PC-3 (cell line): ENCODE measurements around the gene PLA2G3. TPM values are rescaled to one million over a fixed set of nuclear protein-coding genes. Genes with fewer than 3 reads are reported as not detected.
"Not testable (repeated sequence)": the region's sequence is repeated elsewhere in the genome, so short reads cannot be mapped to it uniquely, and the experiment has no call there.

ENCODE experiments used
- ATAC-seq: fragments of 200-7000 bp; cut with Tn5 transposase; 2 replicates; pipeline ENCODE4 v1.9.1; 2020; ENCODE audit warnings: mild to moderate bottlenecking, moderate library complexity
- BruUV-seq: library from RNA; stranded (reverse); fragments of 400-500 nt; replicated peaks from 2 replicates; lab custom pipeline; 2021; lab: Mats Ljungman, UMichigan
- CTCF ChIA-PET: fragments of 300-600 bp; sonication (Branson Sonifier 250); formaldehyde crosslinking; loops from one replicate; lab custom pipeline; 2022; ENCODE audit warnings: antibody characterized with exemption; lab: Charles Lee
- POLR2A ChIA-PET: fragments of 300-600 bp; sonication (Branson Sonifier 250); formaldehyde crosslinking; loops from one replicate; lab custom pipeline; 2022; ENCODE audit warnings: antibody characterized with exemption; ENCODE audit not compliant: unreplicated experiment; lab: Charles Lee
- DNase-seq: peaks from one replicate; pipeline ENCODE4 v3.0.0-alpha.2; 2015
- H2AFZ ChIP-seq: fragments of 300-600 bp; sonication (generic); 2 replicates; pipeline ENCODE4 v1.6.0; 2016; ENCODE audit warnings: antibody characterized with exemption, low read length
- H3F3A ChIP-seq: fragments of 300-600 bp; sonication (generic); one replicate; pipeline ENCODE4 v1.6.0; 2017; ENCODE audit warnings: antibody characterized with exemption, low read length, control low read depth, mild to moderate bottlenecking; ENCODE audit not compliant: unreplicated experiment
- H3K27ac ChIP-seq: fragments of 300-600 bp; sonication (generic); 2 replicates; pipeline ENCODE4 v1.5.1; 2016; ENCODE audit warnings: mild to moderate bottlenecking, low read length
- H3K27me3 ChIP-seq: fragments of 300-600 bp; sonication (generic); 2 replicates; pipeline ENCODE4 v1.6.1; 2016; ENCODE audit warnings: low read length, mixed read lengths
- H3K36me3 ChIP-seq: fragments of 300-600 bp; sonication (generic); 2 replicates; pipeline ENCODE4 v1.6.1; 2016; ENCODE audit warnings: low read depth, mixed run types, low read length, mixed read lengths
- H3K4me1 ChIP-seq: fragments of 300-600 bp; sonication (generic); 2 replicates; pipeline ENCODE4 v1.5.1; 2016; ENCODE audit warnings: low read length; ENCODE audit not compliant: insufficient read depth
- H3K4me2 ChIP-seq: fragments of 300-600 bp; sonication (generic); 2 replicates; pipeline ENCODE4 v1.6.0; 2016; ENCODE audit warnings: low read length
- H3K4me3 ChIP-seq: fragments of 300-600 bp; sonication (generic); 2 replicates; pipeline ENCODE4 v1.5.1; 2016; ENCODE audit warnings: mild to moderate bottlenecking, low read length, mixed read lengths
- H3K79me2 ChIP-seq: fragments of 300-600 bp; sonication (generic); 2 replicates; pipeline ENCODE4 v1.6.1; 2017; ENCODE audit warnings: low read length, mixed read lengths
- H3K9ac ChIP-seq: fragments of 300-600 bp; sonication (generic); 2 replicates; pipeline ENCODE4 v1.6.0; 2016; ENCODE audit warnings: mild to moderate bottlenecking, low read length
- H3K9me2 ChIP-seq: fragments of 300-600 bp; sonication (generic); replicated peaks from 2 replicates; pipeline ENCODE4 v1.6.1; 2016; ENCODE audit warnings: mixed run types, low read length, mixed read lengths
- H3K9me3 ChIP-seq: fragments of 300-600 bp; sonication (generic); 2 replicates; pipeline ENCODE4 v1.6.1; 2016; ENCODE audit warnings: low read length, mixed read lengths
- H4K20me1 ChIP-seq: fragments of 300-600 bp; sonication (generic); 2 replicates; pipeline ENCODE4 v1.6.1; 2016; ENCODE audit warnings: low read length, mixed read lengths
- CTCF ChIP-seq: fragments of 300-600 bp; sonication (generic); conservative IDR thresholded peaks from 2 replicates; pipeline ENCODE4 v1.5.1; 2017; ENCODE audit warnings: antibody characterized with exemption, low read depth, mild to moderate bottlenecking, low read length
- EZH2 ChIP-seq: fragments of 300-600 bp; sonication (generic); IDR thresholded peaks from one replicate; pipeline ENCODE4 v1.6.1; 2017; ENCODE audit warnings: antibody characterized with exemption, mild to moderate bottlenecking, low read length; ENCODE audit not compliant: unreplicated experiment
- EZH2phosphoT487 ChIP-seq: fragments of 300-600 bp; sonication (generic); IDR thresholded peaks from 2 replicates; pipeline ENCODE4 v1.6.1; 2018; ENCODE audit warnings: mild to moderate bottlenecking, antibody characterized with exemption, low read length, borderline replicate concordance
- intact Hi-C: fragments of 100-400 bp; cut with micrococcal nuclease; formaldehyde crosslinking; loops from 2 replicates; pipeline ENCODE4 v1.9.0; 2023
- total RNA-seq: library from RNA; depleted of rRNA; stranded (reverse); fragments of >200 nt; gene quantifications from 2 replicates; pipeline ENCODE4 v1.2.3, GENCODE V29; 2014

PLA2G3 gene
- total RNA-seq, 1 experiment from 2014 or later: not detected

- TF ChIP-seq CTCF: no peak
- TF ChIP-seq EZH2phosphoT487: no peak
- no peak for TF ChIP-seq EZH2
- Histone ChIP-seq H3K4me3 (no peak overlapping the region), H3K9me2 (no peaks in the 10 kb centered on the region), H3K36me3 (peaks cover 28% of the 10 kb centered on the region; the same call in 1 of the 2 replicates), H3F3A (no peaks in the 10 kb centered on the region), H4K20me1 (no peaks in the 10 kb centered on the region), H3K9me3 (no peaks in the 10 kb centered on the region), H3K27ac (no peak overlapping the region), H3K4me2 (no peak overlapping the region), H3K79me2 (no peaks in the 10 kb centered on the region), H2AFZ (no peak overlapping the region), H3K9ac (no peak overlapping the region), H3K27me3 (no peaks in the 10 kb centered on the region), H3K4me1 (no peaks in the 10 kb centered on the region)
- BruUV-seq: no TSS peak
- ChIA-PET POLR2A (no interaction called here), CTCF (no interaction called here)
- DNase-seq (no peak), ATAC-seq (no peak)
- intact Hi-C loops: no loop called here
Observed at GRCh38 chr22:31099386-31099785, 40.9 kb downstream of the PLA2G3 start.

GRCh38 chr22:31098632-31099110 lies 41.6 kb downstream of the PLA2G3 start:
- TF ChIP-seq EZH2phosphoT487 (no peak), EZH2 (no peak), CTCF (no peak)
- intact Hi-C loops: no loop called here
- Histone ChIP-seq H3F3A (no peaks in the 10 kb centered on the region), H3K4me3 (no peak overlapping the region), H2AFZ (no peak overlapping the region), H3K4me2 (no peak overlapping the region), H3K9ac (no peak overlapping the region), H4K20me1 (no peaks in the 10 kb centered on the region), H3K4me1 (no peaks in the 10 kb centered on the region), H3K27ac (no peak overlapping the region), H3K36me3 (peaks cover 28% of the 10 kb centered on the region; the same call in 1 of the 2 replicates), H3K27me3 (no peaks in the 10 kb centered on the region), H3K79me2 (no peaks in the 10 kb centered on the region), H3K9me2 (no peaks in the 10 kb centered on the region), H3K9me3 (no peaks in the 10 kb centered on the region)
- ChIA-PET POLR2A (no interaction called here), CTCF (no interaction called here)
- DNase-seq (no peak), ATAC-seq (no peak)
- BruUV-seq: no TSS peak

- H3K9me2 ChIP-seq: no peaks in the 10 kb centered on the region
- no peak overlapping the region for H3K4me3 ChIP-seq
- no peak overlapping the region for H2AFZ ChIP-seq
- H4K20me1 ChIP-seq: no peaks in the 10 kb centered on the region
- peaks cover 31% of the 10 kb centered on the region; the same call in 1 of the 2 replicates for H3K36me3 ChIP-seq
- TF ChIP-seq EZH2phosphoT487 (no peak), CTCF (no peak), EZH2 (no peak)
- no peaks in the 10 kb centered on the region for H3K27me3 ChIP-seq
- H3K4me2 ChIP-seq: no peak overlapping the region
- POLR2A ChIA-PET: no interaction called here
- CTCF ChIA-PET: no interaction called here
- no peak overlapping the region for H3K27ac ChIP-seq
- no peaks in the 10 kb centered on the region for H3K79me2 ChIP-seq
- DNase-seq (no peak), ATAC-seq (no peak)
- no peaks in the 10 kb centered on the region for H3K4me1 ChIP-seq
- no peaks in the 10 kb centered on the region for H3K9me3 ChIP-seq
- BruUV-seq: no TSS peak
- intact Hi-C loops: no loop called here
- H3K9ac ChIP-seq: no peak overlapping the region
- H3F3A ChIP-seq: no peaks in the 10 kb centered on the region
Observed at GRCh38 chr22:31097941-31098631, 42.2 kb downstream of the PLA2G3 start.

GRCh38 chr22:31097539-31097938 lies 42.8 kb downstream of the PLA2G3 start:
- H3K9me3 ChIP-seq, H3K9ac ChIP-seq, CTCF ChIA-PET, BruUV-seq, POLR2A ChIA-PET, H3K4me1 ChIP-seq, H3K79me2 ChIP-seq, ATAC-seq, DNase-seq, H4K20me1 ChIP-seq, intact Hi-C loops, H3F3A ChIP-seq, H3K27ac ChIP-seq, H2AFZ ChIP-seq, H3K4me2 ChIP-seq, H3K4me3 ChIP-seq, H3K27me3 ChIP-seq, H3K9me2 ChIP-seq: not testable (repeated sequence)
- peaks cover 31% of the 10 kb centered on the region; the same call in 1 of the 2 replicates for H3K36me3 ChIP-seq
